Thyroid gland (tissue), 4 donors: Measurements from ENCODE around the gene PKIG. TPM values are rescaled to one million over a fixed set of nuclear protein-coding genes. Genes with fewer than 3 reads are reported as not detected.

Experiments
- DNase-seq, 2 donors: peaks; one replicate each; pipeline ENCODE4 v3.0.0-alpha.2; 2019
- H3K27ac ChIP-seq, 3 donors: fragments of 200-600 bp; sonication (generic); 1 replicate in 2 of 3; 2 replicates in 1 of 3; pipeline ENCODE4 v1.5.1; 2016 to 2019; ENCODE audit warnings: mild to moderate bottlenecking in 1 of 3, moderate library complexity in 1 of 3
- H3K27me3 ChIP-seq: fragments of 200-600 bp; sonication (generic); one replicate; pipeline ENCODE4 v1.5.1; 2019
- H3K36me3 ChIP-seq, 2 donors: fragments of 200-600 bp; sonication (generic); one replicate each; pipeline ENCODE4 v1.5.1; 2016 to 2019
- H3K4me1 ChIP-seq, 2 donors: fragments of 200-600 bp; sonication (generic); one replicate each; pipeline ENCODE4 v1.5.1; 2017 to 2019
- H3K4me3 ChIP-seq, 3 donors: fragments of 200-600 bp; sonication (generic); replicated peaks in 1 of 3; 1 replicate in 2 of 3; 2 replicates in 1 of 3; pipeline ENCODE4 v1.5.1; 2016; ENCODE audit warnings: mild to moderate bottlenecking in 1 of 3
- H3K9me3 ChIP-seq: fragments of 200-600 bp; sonication (generic); one replicate; pipeline ENCODE4 v1.5.1; 2017
- CTCF ChIP-seq, 6 experiments: fragments of 200-600 bp in 3 of 6; fragments of 450-650 bp in 3 of 6; sonication (generic) in 3 of 6; IDR thresholded peaks; one replicate each; pipeline ENCODE4 v1.5.1; 2016 to 2019; ENCODE audit warnings: antibody characterized with exemption in 6 of 6, mild to moderate bottlenecking in 2 of 6, inconsistent platforms in 1 of 6, moderate library complexity in 1 of 6
- POLR2A ChIP-seq, 2 donors: fragments of 450-650 bp; IDR thresholded peaks; one replicate each; pipeline ENCODE4 v1.6.1; 2017; ENCODE audit warnings: antibody characterized with exemption in 2 of 2, mild to moderate bottlenecking in 2 of 2, moderate library complexity in 1 of 2
- WGBS, 2 donors: methylation state at CpG; one replicate each; pipeline ENCODE4 v1.1.5; 2017; 5-methylcytosine and 5-hydroxymethylcytosine counted together
- intact Hi-C: fragments of 100-400 bp; cut with DNase I; formaldehyde crosslinking; loops from one replicate; pipeline ENCODE4 v1.15.1; 2023
- total RNA-seq, 4 donors: library from RNA; depleted of rRNA; stranded (reverse); fragments of >200 nt; gene quantifications; one replicate each; pipeline ENCODE4 v1.2.3, GENCODE V29; 2016

PKIG gene
- total RNA-seq, 4 donors from 2014 or later: 108 to 145 (median 111) TPM

DNA sequence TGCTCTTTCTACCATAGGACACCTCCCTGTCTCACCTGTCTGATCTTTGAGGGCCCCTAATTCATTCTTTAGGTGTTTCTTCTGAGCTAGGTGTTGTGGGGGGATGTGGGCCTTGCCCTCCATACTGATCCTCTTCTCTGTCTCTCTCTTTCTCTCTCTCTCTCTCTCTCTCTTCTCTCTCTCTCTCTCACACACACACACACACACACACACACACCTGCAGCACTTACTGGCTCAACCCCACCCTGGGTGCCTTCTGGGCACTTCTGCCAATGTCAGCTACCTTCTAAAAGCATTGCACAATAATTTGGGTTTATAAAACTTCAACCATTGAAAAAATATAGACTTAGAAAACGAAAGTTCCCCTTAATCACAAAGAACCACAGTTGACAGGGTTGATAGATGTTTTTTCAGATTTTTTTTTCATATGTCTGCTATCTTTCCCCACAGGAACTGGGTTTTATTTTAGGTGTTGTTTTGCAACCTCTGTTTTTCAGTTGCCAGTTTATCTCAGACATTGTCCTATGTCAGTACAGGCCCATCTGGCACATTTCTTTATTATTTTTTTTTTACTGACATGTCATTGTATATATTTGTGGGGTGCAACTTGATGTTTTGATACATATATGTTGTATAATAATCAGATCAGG, 28.1 kb downstream of the PKIG start:
- 2 to 4% methylated on average over 1 of the region's 1 CpG for WGBS, 2 donors
- peak; percentile 67 to 72 for DNase-seq
- peak overlapping the region; percentile 54 to 96 (median 90) for H3K27ac ChIP-seq
- H3K4me1 ChIP-seq: peaks cover 26 to 39% of the 10 kb centered on the region in 2 donors
- TF ChIP-seq CTCF (IDR thresholded peaks at IDR 0.05) (peak in 1 of 6 experiments; percentile 50), POLR2A (IDR thresholded peaks at IDR 0.05) (no peak)
- intact Hi-C loops: loop anchor here (10.0 kb wide), 1 partner anchor 136 kb away; the partner anchor contains the start of gene TTPAL
- no peaks in the 10 kb centered on the region for H3K27me3 ChIP-seq
- no peaks in the 10 kb centered on the region for H3K36me3 ChIP-seq
- H3K4me3 ChIP-seq: no peak overlapping the region
- H3K9me3 ChIP-seq: no peaks in the 10 kb centered on the region

DNA sequence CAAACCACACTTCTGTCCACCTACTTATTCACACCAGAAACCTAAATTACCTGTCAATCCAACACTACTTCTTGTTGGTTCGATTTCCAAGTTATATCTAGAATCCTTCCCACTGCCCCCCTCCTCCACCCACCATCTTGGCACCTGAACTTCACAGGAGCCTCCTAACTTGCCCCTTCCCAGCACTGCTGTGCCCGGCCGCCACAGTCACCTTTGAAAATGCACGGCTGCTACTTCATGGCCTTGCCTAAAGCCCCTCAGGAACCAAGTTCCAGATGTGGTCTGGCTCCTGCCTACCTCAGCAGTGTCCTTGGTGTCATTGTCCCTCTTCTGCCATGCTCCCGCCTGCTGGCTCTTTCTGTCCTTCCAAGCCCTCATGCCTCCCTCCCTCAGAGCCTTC, 31.2 kb downstream of the PKIG start:
- H3K4me3 ChIP-seq: no peak overlapping the region
- intact Hi-C loops: loop anchor here (10.0 kb wide), 1 partner anchor 139 kb away; the partner anchor contains the start of gene TTPAL
- 97 to 98% methylated on average over 5 of the region's 5 CpGs for WGBS, 2 donors
- peak overlapping the region in 1 of 3 donors; percentile 79 for H3K27ac ChIP-seq
- no peaks in the 10 kb centered on the region for H3K9me3 ChIP-seq
- TF ChIP-seq POLR2A (IDR thresholded peaks at IDR 0.05): no peak
- no peak for TF ChIP-seq CTCF (IDR thresholded peaks at IDR 0.05)
- peaks cover 46 to 68% of the 10 kb centered on the region in 2 donors for H3K4me1 ChIP-seq
- no peak for DNase-seq
- no peaks in the 10 kb centered on the region for H3K27me3 ChIP-seq
- H3K36me3 ChIP-seq: peaks cover 2 to 5% of the 10 kb centered on the region in 2 donors

- intact Hi-C loops: loop anchor here (10.0 kb wide), 1 partner anchor 140 kb away; the partner anchor contains the start of gene TTPAL
- H3K36me3 ChIP-seq: peaks cover 5 to 8% of the 10 kb centered on the region in 2 donors
These were observed 32.1 kb downstream of the PKIG start for GRCh38 chr20:44614525-44614924.

DNA sequence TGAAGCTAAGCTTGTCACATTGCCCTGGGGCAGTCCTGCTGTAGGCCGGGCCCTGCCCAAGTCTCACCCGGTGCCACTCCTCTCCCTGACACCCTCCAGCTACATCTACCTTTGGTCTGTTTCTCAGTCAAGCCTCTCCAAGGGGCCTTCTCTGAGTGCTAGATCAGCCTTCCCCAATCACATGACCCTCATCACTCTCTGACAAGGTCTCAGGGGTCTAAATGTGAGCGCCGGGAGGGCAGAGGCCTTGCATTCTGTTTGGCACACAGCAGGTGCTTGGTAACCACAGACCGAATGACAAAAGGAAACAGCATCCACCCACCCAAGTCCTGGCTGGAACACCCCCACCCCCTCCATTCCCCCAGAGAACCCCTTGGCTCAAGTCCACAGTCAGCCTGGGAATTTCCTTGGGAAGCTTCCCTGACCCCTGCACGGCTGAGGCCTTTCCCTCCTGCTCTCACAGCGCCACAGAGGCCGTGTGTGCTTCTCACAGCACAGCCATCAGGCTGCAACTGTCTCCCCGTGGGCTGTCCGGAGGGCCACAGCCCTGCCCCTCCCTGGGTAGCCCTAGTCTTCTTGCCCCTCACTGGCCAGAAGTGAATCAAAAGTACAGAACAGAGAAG, 32.9 kb downstream of the PKIG start:
- TF ChIP-seq POLR2A (IDR thresholded peaks at IDR 0.05): no peak
- no peak for TF ChIP-seq CTCF (IDR thresholded peaks at IDR 0.05)
- Histone ChIP-seq H3K27me3 (no peaks in the 10 kb centered on the region), H3K4me3 (no peak overlapping the region), H3K27ac (peak overlapping the region; percentile 50 to 79 (median 52)), H3K9me3 (no peaks in the 10 kb centered on the region), H3K36me3 (peaks cover 8 to 9% of the 10 kb centered on the region in 2 donors), H3K4me1 (peaks cover 38 to 54% of the 10 kb centered on the region in 2 donors)
- intact Hi-C loops: loop anchor here (5.0 to 10.0 kb wide), 2 partner anchors 140 to 228 kb away; partner anchors contain the start of gene TTPAL
- 59 to 74% methylated on average over 10 of the region's 10 CpGs for WGBS, 2 donors
- peak in 1 of 2 donors; percentile 15 for DNase-seq

More at GRCh38 chr20:44614525-44614924, 32.1 kb downstream of the PKIG start:
- Histone ChIP-seq H3K4me1 (peaks cover 44 to 60% of the 10 kb centered on the region in 2 donors), H3K9me3 (no peaks in the 10 kb centered on the region), H3K27me3 (no peaks in the 10 kb centered on the region), H3K27ac (peak overlapping the region; percentile 50 to 79 (median 52)), H3K4me3 (no peak overlapping the region)
- no peak for TF ChIP-seq CTCF (IDR thresholded peaks at IDR 0.05)
- TF ChIP-seq POLR2A (IDR thresholded peaks at IDR 0.05): peak in 1 of 2 donors; percentile 6
- WGBS, 2 donors: 31 to 32% methylated on average over 12 to 13 of the region's 14 CpGs
- DNase-seq: peak; percentile 95
